Activated T-helper 9 cell treated with anti-CD3 and anti-CD28 coated beads, Interleukin-2, amount 50 U/mL, for 16 hours (primary cell): ENCODE data around the gene CFB.
A peak's percentile ranks its signal among the peaks of the same experiment; 100 is the strongest.
"Not testable (repeated sequence)": the region's sequence is repeated elsewhere in the genome, so short reads cannot be mapped to it uniquely, and the experiment has no call there.

Source experiments
- DNase-seq: peaks from one replicate; pipeline ENCODE4 v3.0.0-alpha.2; 2020; ENCODE audit warnings: low read depth

CFB gene

DNA sequence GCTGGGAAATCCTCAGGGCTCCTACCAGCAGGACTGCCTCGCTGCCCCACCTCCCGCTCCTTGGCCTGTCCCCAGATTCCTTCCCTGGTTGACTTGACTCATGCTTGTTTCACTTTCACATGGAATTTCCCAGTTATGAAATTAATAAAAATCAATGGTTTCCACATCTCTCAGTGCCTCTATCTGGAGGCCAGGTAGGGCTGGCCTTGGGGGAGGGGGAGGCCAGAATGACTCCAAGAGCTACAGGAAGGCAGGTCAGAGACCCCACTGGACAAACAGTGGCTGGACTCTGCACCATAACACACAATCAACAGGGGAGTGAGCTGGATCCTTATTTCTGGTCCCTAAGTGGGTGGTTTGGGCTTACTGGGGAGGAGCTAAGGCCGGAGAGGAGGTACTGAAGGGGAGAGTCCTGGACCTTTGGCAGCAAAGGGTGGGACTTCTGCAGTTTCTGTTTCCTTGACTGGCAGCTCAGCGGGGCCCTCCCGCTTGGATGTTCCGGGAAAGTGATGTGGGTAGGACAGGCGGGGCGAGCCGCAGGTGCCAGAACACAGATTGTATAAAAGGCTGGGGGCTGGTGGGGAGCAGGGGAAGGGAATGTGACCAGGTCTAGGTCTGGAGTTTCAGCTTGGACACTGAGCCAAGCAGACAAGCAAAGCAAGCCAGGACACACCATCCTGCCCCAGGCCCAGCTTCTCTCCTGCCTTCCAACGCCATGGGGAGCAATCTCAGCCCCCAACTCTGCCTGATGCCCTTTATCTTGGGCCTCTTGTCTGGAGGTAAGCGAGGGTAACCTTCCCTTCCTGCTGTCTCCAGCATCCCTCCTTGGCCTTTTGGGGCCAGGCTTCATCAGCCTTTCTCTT lies at the start of gene CFB:
CFB (plus strand) TSS at position 589 of the 863 bp plus-strand sequence; CDS start at position 716, 127 bp downstream.
- no peak for DNase-seq

DNA sequence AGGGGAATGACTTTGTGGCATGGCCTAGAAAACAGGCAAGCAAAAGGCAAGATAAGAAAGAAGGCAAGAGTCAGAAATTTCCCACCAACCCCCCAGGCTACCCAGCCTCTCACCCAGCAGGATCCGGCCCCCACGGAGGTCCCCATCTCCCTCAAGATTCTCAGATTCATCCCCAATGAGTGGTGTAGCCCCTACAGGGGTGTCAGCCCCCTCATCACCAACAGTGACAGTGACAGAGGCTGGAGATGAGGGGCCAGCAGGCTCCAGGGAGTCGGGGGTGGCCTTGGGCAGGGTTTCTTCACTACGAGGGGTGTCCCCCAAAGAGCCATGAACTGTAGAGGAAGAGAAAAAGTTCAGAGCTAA lies 49.4 kb upstream of the CFB start:
- no peak for DNase-seq

DNA sequence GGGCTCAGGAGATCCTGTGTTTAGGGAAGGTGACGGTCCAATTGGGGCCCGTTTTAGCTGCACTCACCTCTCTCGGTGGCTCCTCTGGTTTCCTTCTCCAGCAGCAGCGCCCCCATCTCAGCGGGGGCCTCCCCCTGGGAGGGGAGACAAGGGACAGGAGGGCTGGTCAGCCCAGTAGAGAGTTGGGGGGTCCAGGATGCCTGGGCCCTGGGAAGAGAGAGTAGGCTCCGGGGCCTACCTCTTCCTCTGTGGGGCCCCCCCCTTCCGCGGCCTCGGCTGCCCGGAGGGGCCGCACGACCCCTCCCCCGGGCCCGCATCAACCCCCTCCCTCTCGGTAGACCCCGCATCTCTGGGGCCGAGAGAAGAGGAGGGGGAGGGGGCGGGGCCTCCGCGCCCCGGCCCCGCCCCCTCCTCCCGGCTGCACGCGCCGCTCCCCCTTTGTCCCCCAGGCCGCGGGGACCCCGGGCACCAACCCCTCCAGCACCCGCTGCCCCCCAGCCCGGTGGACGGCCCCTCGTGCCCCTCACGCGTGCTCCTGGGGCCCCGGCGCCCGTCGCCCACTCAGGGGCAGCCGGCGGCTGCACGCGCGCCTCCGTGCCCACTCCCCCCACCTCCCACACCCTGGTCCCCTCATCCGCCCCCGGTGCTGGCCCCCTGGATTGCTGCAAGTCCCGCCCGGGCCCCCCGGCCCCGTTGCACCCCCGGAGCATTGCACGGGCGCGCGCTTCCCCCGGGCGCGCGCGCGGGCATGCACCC lies 48.9 kb upstream of the CFB start:
- no peak for DNase-seq

GRCh38 chr6:31897612-31898382 lies 48.1 kb upstream of the CFB start, which contains the start of gene EHMT2:
Gene EHMT2, minus strand, starts transcription at chr6:31897698. Its CDS starts 21 bp downstream, at chr6:31897677.
- DNase-seq: peak; percentile 80

- no peak for DNase-seq
Measured at GRCh38 chr6:31898383-31899011, 47.4 kb upstream of the CFB start.

- no peak for DNase-seq
Measured at GRCh38 chr6:31899215-31899614, 46.7 kb upstream of the CFB start.

DNA sequence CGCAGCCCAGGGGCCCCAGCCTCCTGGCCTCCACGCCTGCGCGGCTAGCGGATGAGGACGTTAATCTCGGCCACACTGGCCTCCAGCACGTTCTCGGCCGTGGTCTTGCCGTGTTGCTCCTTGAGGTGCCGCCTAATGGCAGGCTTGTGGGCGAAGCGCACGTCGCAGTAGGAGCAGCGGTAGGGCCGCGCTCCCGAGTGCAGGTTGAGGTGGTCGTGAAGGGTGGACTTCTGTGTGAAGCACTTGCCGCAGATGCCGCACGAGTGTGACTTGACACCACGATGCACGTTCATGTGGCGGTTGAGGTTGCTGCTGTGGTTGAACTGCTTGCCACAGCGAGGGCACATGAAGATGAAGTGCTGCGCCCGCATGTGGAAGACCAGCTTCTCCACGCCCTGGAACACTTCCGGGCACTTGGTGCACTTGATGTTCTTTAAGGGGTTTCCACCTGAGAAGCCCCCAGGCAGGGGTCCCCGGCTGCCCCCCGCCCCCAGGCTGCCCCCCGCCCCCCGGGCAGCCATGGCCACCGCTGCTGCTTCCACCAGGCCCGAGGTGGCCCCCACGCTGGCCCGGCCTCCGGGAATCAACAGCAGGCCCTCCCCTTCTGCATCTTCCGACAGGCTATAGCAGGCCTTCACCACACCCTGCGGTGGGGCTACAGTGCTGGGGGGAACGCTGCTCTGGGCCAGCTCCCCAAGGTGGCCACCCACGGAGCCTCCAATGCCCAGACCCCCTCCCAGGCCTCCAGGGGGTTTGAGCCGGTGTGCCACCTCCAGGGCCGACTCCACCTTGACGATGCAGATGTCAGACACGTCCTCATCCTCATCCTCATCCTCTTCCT lies 45.8 kb upstream of the CFB start:
- DNase-seq: no peak

- no peak for DNase-seq
Measured at GRCh38 chr6:31900917-31901414, 44.9 kb upstream of the CFB start.

GRCh38 chr6:31901415-31901952 lies 44.4 kb upstream of the CFB start:
- peak; percentile 64 for DNase-seq

DNA sequence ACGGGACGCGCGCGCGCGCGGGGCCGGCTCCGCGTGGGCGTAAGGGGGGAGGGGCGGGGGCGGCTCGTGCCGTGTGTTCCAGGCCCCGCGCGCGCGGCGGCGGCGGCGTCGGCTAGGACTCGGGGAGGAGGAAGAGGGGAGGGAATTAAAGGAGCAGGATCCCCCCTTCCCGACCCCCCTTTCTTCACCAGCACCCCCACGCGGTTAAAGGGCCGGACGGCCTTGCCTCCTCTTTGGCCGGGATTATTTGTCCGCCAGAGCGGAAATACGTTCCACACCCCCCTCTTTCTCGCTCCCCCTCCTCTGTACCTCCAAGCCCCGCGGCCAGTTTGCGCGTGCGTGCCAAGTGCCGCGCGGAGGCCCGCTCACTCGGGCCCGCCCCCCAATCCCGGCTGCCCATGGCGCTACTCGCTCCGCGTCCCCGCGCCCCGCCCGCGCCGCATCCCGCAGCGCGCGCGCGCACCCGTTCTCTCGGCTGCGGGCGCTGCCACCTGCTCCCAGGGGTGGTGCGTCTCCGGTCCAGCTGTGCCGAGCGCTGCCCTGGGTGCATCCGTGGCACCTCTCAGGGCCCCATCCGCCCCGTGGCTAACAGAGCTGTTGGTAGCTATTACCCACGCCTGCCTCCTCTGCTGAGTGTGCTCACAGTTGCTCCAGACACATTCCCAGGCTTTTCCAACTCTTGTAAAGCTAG lies 43.8 kb upstream of the CFB start, which contains the start of gene ZBTB12:
ZBTB12 (minus strand) TSS at position 134 of the 691 bp plus-strand sequence. CDS start 781 bp downstream, outside the sequence.
- DNase-seq: peak; percentile 79

DNA sequence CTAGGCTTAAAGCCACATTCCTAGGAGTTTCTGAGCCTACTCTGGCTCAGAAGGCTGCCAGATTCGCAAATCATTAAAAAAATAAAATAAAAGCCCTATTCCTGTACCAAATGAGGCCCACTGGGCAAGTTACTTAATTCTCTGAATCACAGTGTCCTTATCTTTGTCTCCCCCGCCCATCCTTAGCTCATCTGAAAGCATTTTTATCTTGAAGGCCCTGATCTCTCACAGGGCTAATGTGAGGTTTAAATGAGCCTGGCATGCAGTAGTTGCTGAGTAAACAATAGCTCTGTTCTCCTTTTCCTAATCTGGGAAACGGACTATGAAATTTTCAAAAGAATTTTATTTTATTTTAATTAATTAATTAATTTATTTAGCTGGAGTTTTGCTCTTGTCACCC lies 41.9 kb upstream of the CFB start:
- no peak for DNase-seq

- no peak for DNase-seq
Measured at GRCh38 chr6:31905041-31905440, 40.9 kb upstream of the CFB start.

DNA sequence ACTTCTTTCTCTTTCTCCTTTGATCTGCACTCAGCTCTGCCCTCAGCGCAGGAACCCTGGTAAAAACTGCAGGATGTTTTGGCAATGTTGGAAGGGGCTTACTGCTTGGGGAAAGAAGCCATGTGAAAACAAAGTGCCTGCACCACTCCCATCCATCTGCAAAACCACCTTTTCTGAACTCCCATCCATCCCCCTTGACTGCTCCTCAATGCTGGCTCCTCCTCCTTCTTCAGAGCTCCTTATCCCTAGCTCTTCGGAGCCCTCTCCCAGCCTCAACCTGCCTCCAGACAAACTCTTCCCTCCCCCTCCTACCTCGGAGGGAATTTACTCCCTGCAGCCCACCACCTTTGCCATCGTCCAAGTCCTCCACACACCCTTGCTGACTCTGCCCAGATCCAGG lies 39.8 kb upstream of the CFB start:
- DNase-seq: no peak

- not testable (repeated sequence) for DNase-seq
Measured at GRCh38 chr6:31906727-31907126, 39.2 kb upstream of the CFB start.

- no peak for DNase-seq
Measured at GRCh38 chr6:31907158-31907813, 38.6 kb upstream of the CFB start.

GRCh38 chr6:31908255-31908654 lies 37.6 kb upstream of the CFB start:
- not testable (repeated sequence) for DNase-seq

DNA sequence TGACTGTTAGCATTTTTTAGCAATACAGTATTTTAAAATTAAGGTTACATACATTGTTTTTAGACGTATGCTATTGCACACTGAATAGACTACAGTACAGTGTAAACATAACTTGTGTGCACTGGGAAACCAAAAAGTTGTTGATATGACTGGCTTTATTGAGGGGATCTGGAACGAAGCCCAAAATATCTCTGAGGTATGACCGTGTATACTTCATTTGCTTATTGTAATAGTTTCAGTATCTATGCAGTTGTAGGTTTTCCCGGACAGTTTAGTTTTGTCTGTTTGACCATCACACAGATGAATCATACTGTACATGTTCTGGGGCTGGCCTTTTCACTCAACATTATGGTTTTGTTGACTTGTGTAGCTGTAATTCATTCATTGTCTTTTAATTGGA lies 37.1 kb upstream of the CFB start:
- DNase-seq: no peak

DNA sequence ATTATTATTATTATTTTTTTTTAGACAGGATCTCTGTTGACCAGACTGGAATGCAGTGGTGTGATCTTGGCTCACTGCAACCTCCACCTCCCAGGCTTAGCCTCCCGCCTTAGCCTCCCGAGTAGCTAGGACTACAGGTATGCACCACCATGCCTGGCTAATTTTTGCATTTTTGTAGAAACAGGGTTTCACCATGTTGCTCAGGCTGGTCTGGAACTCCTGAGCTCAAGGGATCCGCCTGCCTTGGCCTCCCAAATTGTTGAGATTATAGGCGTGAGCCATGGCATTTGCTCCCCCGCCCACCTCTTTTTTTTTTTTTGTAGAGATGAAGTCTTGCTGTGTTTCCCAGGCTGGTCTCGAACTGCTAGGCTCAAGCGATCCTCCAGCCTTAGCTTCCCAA lies 36.6 kb upstream of the CFB start:
- DNase-seq: not testable (repeated sequence)
